AG04449 (cell line): Measurements from ENCODE around the gene POLR3F.

ENCODE experiments used
- CTCF ChIA-PET: fragments of 350-600 bp; formaldehyde crosslinking; extraction: SDS; loops from one replicate; lab custom pipeline; 2021; ENCODE audit warnings: antibody characterized with exemption; lab: Yijun Ruan, JAX
- POLR2A ChIA-PET: fragments of 400-600, 350-600 bp; formaldehyde crosslinking; extraction: SDS; loops from one replicate; lab custom pipeline; 2020; ENCODE audit warnings: antibody characterized with exemption, inconsistent platforms; lab: Yijun Ruan, JAX
- DNase-seq: peaks from one replicate; pipeline ENCODE4 v3.0.0-alpha.2; 2010; ENCODE audit warnings: low read depth, low spot score
- H3K4me3 ChIP-seq: 2 replicates; pipeline ENCODE4 v1.5.1; 2011; ENCODE audit warnings: low read depth, mild to moderate bottlenecking, control low read depth, low read length
- TF ChIP-seq, protein P1 (sequence below): IDR thresholded peaks from one replicate; pipeline ENCODE4 v1.5.1; 2011; ENCODE audit warnings: mild to moderate bottlenecking, moderate library complexity, low read length, control low read depth, inconsistent platforms; ENCODE audit not compliant: insufficient read depth; ENCODE audit errors: missing control alignments

POLR3F gene

DNA sequence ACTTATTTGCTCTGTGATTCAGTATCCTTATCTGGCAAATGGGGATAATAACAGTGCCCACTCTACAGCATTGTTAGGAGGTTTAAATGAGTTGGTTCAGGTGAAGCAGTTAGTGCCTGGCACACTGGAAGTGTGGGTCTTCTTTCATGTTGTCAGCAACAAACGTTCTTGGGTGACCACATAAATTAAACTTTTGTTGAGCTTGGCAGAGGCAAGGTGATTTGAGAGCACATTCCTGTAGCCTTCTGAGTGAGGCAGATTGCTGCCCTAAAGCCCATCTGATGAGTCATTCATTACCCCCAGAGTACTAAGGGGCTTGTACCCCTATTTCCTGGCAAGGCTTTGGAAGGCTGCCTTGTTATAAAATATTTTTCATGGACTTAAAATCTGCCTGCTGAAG is 66.3 kb downstream of the POLR3F start:
- ChIA-PET CTCF (no interaction called here), POLR2A (no interaction called here)
- TF ChIP-seq, protein P1, sequence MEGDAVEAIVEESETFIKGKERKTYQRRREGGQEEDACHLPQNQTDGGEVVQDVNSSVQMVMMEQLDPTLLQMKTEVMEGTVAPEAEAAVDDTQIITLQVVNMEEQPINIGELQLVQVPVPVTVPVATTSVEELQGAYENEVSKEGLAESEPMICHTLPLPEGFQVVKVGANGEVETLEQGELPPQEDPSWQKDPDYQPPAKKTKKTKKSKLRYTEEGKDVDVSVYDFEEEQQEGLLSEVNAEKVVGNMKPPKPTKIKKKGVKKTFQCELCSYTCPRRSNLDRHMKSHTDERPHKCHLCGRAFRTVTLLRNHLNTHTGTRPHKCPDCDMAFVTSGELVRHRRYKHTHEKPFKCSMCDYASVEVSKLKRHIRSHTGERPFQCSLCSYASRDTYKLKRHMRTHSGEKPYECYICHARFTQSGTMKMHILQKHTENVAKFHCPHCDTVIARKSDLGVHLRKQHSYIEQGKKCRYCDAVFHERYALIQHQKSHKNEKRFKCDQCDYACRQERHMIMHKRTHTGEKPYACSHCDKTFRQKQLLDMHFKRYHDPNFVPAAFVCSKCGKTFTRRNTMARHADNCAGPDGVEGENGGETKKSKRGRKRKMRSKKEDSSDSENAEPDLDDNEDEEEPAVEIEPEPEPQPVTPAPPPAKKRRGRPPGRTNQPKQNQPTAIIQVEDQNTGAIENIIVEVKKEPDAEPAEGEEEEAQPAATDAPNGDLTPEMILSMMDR, result no peak
- no peak for DNase-seq
- H3K4me3 ChIP-seq, result no peak overlapping the region

DNA sequence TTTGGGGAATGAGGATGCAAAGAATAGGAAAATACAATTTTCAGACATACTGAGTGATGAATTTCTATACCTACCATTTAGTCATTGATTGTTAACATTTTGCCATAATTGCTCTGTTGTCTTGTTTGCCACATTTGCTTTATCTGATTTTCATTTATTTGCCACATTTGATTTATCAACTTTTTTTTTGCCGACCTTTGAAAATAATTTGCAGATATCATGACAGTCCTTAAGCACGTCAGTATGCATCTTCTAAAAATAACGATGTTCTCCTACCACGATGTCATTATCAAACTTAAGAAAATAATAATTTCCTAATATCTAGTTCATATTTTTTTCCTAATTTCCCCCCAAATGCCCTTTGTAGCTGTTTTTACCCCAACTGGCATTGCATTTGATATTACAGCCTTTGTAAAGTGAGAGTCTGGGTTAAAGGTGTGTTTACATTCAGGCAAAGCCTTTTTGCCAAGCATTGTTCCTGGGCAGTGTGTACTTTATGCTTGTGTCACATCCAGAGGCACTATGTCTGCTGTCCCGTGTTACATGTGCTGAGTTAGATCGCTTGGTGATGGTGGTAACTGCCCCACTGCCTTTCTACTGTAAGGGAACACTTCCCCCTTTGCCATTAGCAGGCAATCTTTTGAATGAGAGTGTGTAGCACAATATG is 66.9 kb downstream of the POLR3F start:
- ChIA-PET POLR2A (no interaction called here), CTCF (no interaction called here)
- no peak overlapping the region for H3K4me3 ChIP-seq
- no peak for DNase-seq
- TF ChIP-seq, protein P1, result no peak
